Uterus (tissue), 4 donors: ENCODE measurements around the gene SLC36A1. TPM values are rescaled to one million over a fixed set of nuclear protein-coding genes. Genes with fewer than 3 reads are reported as not detected.

ENCODE experiments used
- DNase-seq, 2 donors: peaks; one replicate each; pipeline ENCODE4 v3.0.0-alpha.2; 2019 to 2020
- H3K27ac ChIP-seq, 2 donors: fragments of 200-600 bp; sonication (generic); 1 replicate in 1 of 2; 2 replicates in 1 of 2; pipeline ENCODE4 v1.5.1; 2016 to 2018
- H3K27me3 ChIP-seq, 2 donors: fragments of 200-600 bp; sonication (generic); one replicate each; pipeline ENCODE4 v1.5.1; 2018 to 2019; ENCODE audit warnings: control low read depth in 1 of 2
- H3K36me3 ChIP-seq, 2 donors: fragments of 200-600 bp; sonication (generic); one replicate each; pipeline ENCODE4 v1.5.1; 2019; ENCODE audit warnings: control low read depth in 1 of 2
- H3K4me1 ChIP-seq, 2 donors: fragments of 200-600 bp; sonication (generic); one replicate each; pipeline ENCODE4 v1.5.1; 2018 to 2019; ENCODE audit warnings: control low read depth in 1 of 2
- H3K4me3 ChIP-seq, 2 donors: fragments of 200-600 bp; sonication (generic); 1 replicate in 1 of 2; 2 replicates in 1 of 2; pipeline ENCODE4 v1.5.1; 2018 to 2019; ENCODE audit warnings: mild to moderate bottlenecking in 1 of 2
- H3K9me3 ChIP-seq, 2 donors: fragments of 200-600 bp; sonication (generic); one replicate each; pipeline ENCODE4 v1.5.1; 2019; ENCODE audit warnings: control low read depth in 1 of 2
- CTCF ChIP-seq, 4 experiments: fragments of 200-600 bp in 2 of 4; fragments of 450-650 bp in 2 of 4; sonication (generic) in 2 of 4; IDR thresholded peaks; one replicate each; pipeline ENCODE4 v1.5.1; 2016 to 2019; ENCODE audit warnings: antibody characterized with exemption in 4 of 4, mild to moderate bottlenecking in 2 of 4, moderate library complexity in 1 of 4
- POLR2A ChIP-seq, 2 donors: fragments of 450-650 bp; IDR thresholded peaks; one replicate each; pipeline ENCODE4 v1.6.1; 2016; ENCODE audit warnings: antibody characterized with exemption in 2 of 2, mild to moderate bottlenecking in 1 of 2, moderate library complexity in 1 of 2
- intact Hi-C: fragments of 100-400 bp; cut with DNase I; formaldehyde crosslinking; loops from one replicate; pipeline ENCODE4 v1.15.1; 2023; ENCODE audit warnings: low total_unique reads
- total RNA-seq, 4 donors: library from RNA; depleted of rRNA in 3 of 4; stranded (reverse); fragments of >200 nt in 3 of 4; gene quantifications; one replicate each; pipeline versions ENCODE4 v1.1.0 to v1.2.4, GENCODE V29; 2014 to 2023
- donor health status: DM: yes; HTN: yes; CAD: no.

The SLC36A1 gene
- total RNA-seq, 4 donors from 2014 or later = 5.0 to 10.1 (median 5.8) TPM

GRCh38 chr5:151492729-151493128 lies 45.3 kb downstream of the SLC36A1 start:
- no peak overlapping the region for H3K27ac ChIP-seq
- H3K9me3 ChIP-seq = no peaks in the 10 kb centered on the region
- no peaks in the 10 kb centered on the region for H3K36me3 ChIP-seq
- intact Hi-C loops = no loop called here
- H3K4me1 ChIP-seq = no peaks in the 10 kb centered on the region
- TF ChIP-seq POLR2A (IDR thresholded peaks at IDR 0.05) (no peak), CTCF (IDR thresholded peaks at IDR 0.05) (no peak)
- no peaks in the 10 kb centered on the region for H3K27me3 ChIP-seq
- no peak overlapping the region for H3K4me3 ChIP-seq
- DNase-seq = no peak

GRCh38 chr5:151493665-151494064 lies 46.3 kb downstream of the SLC36A1 start:
- Histone ChIP-seq H3K9me3 (no peaks in the 10 kb centered on the region), H3K27me3 (no peaks in the 10 kb centered on the region), H3K4me3 (no peak overlapping the region), H3K27ac (no peak overlapping the region), H3K4me1 (no peaks in the 10 kb centered on the region), H3K36me3 (no peaks in the 10 kb centered on the region)
- intact Hi-C loops = no loop called here
- no peak for DNase-seq
- TF ChIP-seq CTCF (IDR thresholded peaks at IDR 0.05) = no peak
- no peak for TF ChIP-seq POLR2A (IDR thresholded peaks at IDR 0.05)

GRCh38 chr5:151495320-151495719 lies 47.9 kb downstream of the SLC36A1 start:
- no peaks in the 10 kb centered on the region for H3K36me3 ChIP-seq
- intact Hi-C loops = no loop called here
- no peaks in the 10 kb centered on the region for H3K27me3 ChIP-seq
- no peak for DNase-seq
- TF ChIP-seq POLR2A (IDR thresholded peaks at IDR 0.05) (no peak), CTCF (IDR thresholded peaks at IDR 0.05) (no peak)
- no peak overlapping the region for H3K27ac ChIP-seq
- no peaks in the 10 kb centered on the region for H3K4me1 ChIP-seq
- no peaks in the 10 kb centered on the region for H3K9me3 ChIP-seq
- no peak overlapping the region for H3K4me3 ChIP-seq

- no peaks in the 10 kb centered on the region for H3K27me3 ChIP-seq
- no peak overlapping the region for H3K27ac ChIP-seq
- H3K4me3 ChIP-seq = no peak overlapping the region
- no peak for DNase-seq
- no peak for TF ChIP-seq POLR2A (IDR thresholded peaks at IDR 0.05)
- no peak for TF ChIP-seq CTCF (IDR thresholded peaks at IDR 0.05)
- no peaks in the 10 kb centered on the region for H3K9me3 ChIP-seq
- no peaks in the 10 kb centered on the region for H3K4me1 ChIP-seq
- no peaks in the 10 kb centered on the region for H3K36me3 ChIP-seq
- intact Hi-C loops = no loop called here
Observed at GRCh38 chr5:151496041-151496484, 48.7 kb downstream of the SLC36A1 start.

- no peak for TF ChIP-seq CTCF (IDR thresholded peaks at IDR 0.05)
- TF ChIP-seq POLR2A (IDR thresholded peaks at IDR 0.05) = no peak
- no peaks in the 10 kb centered on the region for H3K4me1 ChIP-seq
- no peaks in the 10 kb centered on the region for H3K27me3 ChIP-seq
- no peak overlapping the region for H3K4me3 ChIP-seq
- H3K36me3 ChIP-seq = no peaks in the 10 kb centered on the region
- no peaks in the 10 kb centered on the region for H3K9me3 ChIP-seq
- H3K27ac ChIP-seq = no peak overlapping the region
- DNase-seq = no peak
- intact Hi-C loops = no loop called here
Observed at GRCh38 chr5:151497391-151498002, 50.1 kb downstream of the SLC36A1 start.
